Hepatocyte (in vitro differentiated cells): ENCODE data around the gene DRAXIN.

Source experiments
- CTCF ChIP-seq: fragments of 200-600 bp; sonication (generic); IDR thresholded peaks from 2 replicates; pipeline ENCODE4 v1.5.1; 2016; ENCODE audit warnings: antibody characterized with exemption, mild to moderate bottlenecking; ENCODE audit not compliant: poor library complexity
- EZH2 ChIP-seq: fragments of 200-600 bp; sonication (generic); IDR thresholded peaks from 2 replicates; pipeline ENCODE4 v1.6.1; 2016; ENCODE audit warnings: antibody characterized with exemption, mild to moderate bottlenecking, borderline replicate concordance
- EZH2phosphoT487 ChIP-seq: fragments of 200-600 bp; sonication (generic); IDR thresholded peaks from one replicate; pipeline ENCODE4 v1.6.1; 2018; ENCODE audit warnings: antibody characterized with exemption, mild to moderate bottlenecking, low read depth, moderate library complexity; ENCODE audit not compliant: unreplicated experiment, severe bottlenecking

- TF ChIP-seq CTCF (no peak), EZH2 (no peak), EZH2phosphoT487 (no peak)
These were observed 39.2 kb upstream of the DRAXIN start for GRCh38 chr1:11652203-11652780.
